Measurements from ENCODE around the gene RFT1. TPM values are rescaled to one million over a fixed set of nuclear protein-coding genes. Genes with fewer than 3 reads are reported as not detected.
A peak's percentile ranks its signal among the peaks of the same experiment; 100 is the strongest.

RFT1 gene
- total RNA-seq, 1 donor from 2014 or later = 32.4 TPM

DNA sequence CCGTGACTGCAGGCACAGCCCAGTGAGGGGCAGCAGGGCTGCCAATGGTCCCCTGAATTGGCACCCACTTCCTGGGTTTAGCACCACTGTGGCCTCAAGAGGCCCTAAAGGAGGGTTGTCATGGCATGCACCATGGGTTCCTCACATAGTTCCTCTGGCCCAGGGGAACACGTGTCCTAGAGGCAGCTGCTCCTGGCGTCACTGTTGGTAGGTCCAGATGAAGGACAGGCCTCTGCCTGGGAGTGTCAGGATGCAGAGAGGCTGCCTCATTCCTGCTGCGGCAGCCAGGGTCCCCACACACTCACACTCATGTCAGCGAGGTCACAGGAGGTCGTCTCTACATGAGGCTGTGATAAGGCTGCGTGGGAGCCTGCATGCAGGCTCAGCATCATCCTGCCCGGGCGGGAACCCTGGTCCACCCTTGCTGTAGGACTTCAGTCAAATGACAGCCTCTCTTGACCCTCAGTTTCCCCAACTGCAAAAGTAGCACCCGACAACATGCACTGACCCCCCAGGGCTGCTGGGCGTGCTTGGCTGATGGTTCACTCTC lies 58.3 kb downstream of the RFT1 start:
- H3K9me3 Mint-ChIP-seq = no peaks in the 10 kb centered on the region
- H3K36me3 Mint-ChIP-seq (ENCODE audit: low read depth) = no peaks in the 10 kb centered on the region
- peaks cover 8% of the 10 kb centered on the region for H3K4me1 Mint-ChIP-seq
- no peak for DNase-seq (ENCODE audit: low read depth, low spot score)
- H3K27ac Mint-ChIP-seq (ENCODE audit: unreplicated experiment) = no peak overlapping the region
- H3K4me3 Mint-ChIP-seq = no peak overlapping the region
- TF ChIP-seq CTCF (conservative IDR thresholded peaks at IDR 0.05) = no peak
- H3K27me3 Mint-ChIP-seq (ENCODE audit: low read depth) = peaks cover 5% of the 10 kb centered on the region

GRCh38 chr3:53069422-53070068 lies 60.7 kb downstream of the RFT1 start:
- H3K9me3 Mint-ChIP-seq = no peaks in the 10 kb centered on the region
- H3K36me3 Mint-ChIP-seq (ENCODE audit: low read depth) = no peaks in the 10 kb centered on the region
- H3K27me3 Mint-ChIP-seq (ENCODE audit: low read depth) = peaks cover 12% of the 10 kb centered on the region
- no peak overlapping the region for H3K27ac Mint-ChIP-seq (ENCODE audit: unreplicated experiment)
- H3K4me3 Mint-ChIP-seq = no peak overlapping the region
- H3K4me1 Mint-ChIP-seq = peaks cover 8% of the 10 kb centered on the region
- no peak for DNase-seq (ENCODE audit: low read depth, low spot score)
- no peak for TF ChIP-seq CTCF (conservative IDR thresholded peaks at IDR 0.05)

GRCh38 chr3:53068176-53068575 lies 62.1 kb downstream of the RFT1 start:
- DNase-seq (ENCODE audit: low read depth, low spot score) = no peak
- no peak for TF ChIP-seq CTCF (conservative IDR thresholded peaks at IDR 0.05)
- Mint-ChIP-seq H3K27me3 (ENCODE audit: low read depth) (peaks cover 19% of the 10 kb centered on the region), H3K9me3 (no peaks in the 10 kb centered on the region), H3K36me3 (ENCODE audit: low read depth) (no peaks in the 10 kb centered on the region), H3K27ac (ENCODE audit: unreplicated experiment) (peak overlapping the region; percentile 12), H3K4me1 (peaks cover 8% of the 10 kb centered on the region), H3K4me3 (no peak overlapping the region)

GRCh38 chr3:53067567-53067966 lies 62.7 kb downstream of the RFT1 start:
- TF ChIP-seq CTCF (conservative IDR thresholded peaks at IDR 0.05) = no peak
- peaks cover 23% of the 10 kb centered on the region for H3K27me3 Mint-ChIP-seq (ENCODE audit: low read depth)
- DNase-seq (ENCODE audit: low read depth, low spot score) = no peak
- peaks cover 4% of the 10 kb centered on the region for H3K4me1 Mint-ChIP-seq
- H3K9me3 Mint-ChIP-seq = no peaks in the 10 kb centered on the region
- H3K4me3 Mint-ChIP-seq = no peak overlapping the region
- peak overlapping the region; percentile 88 for H3K27ac Mint-ChIP-seq (ENCODE audit: unreplicated experiment)
- H3K36me3 Mint-ChIP-seq (ENCODE audit: low read depth) = no peaks in the 10 kb centered on the region

- no peak for TF ChIP-seq CTCF (conservative IDR thresholded peaks at IDR 0.05)
- Mint-ChIP-seq H3K4me3 (no peak overlapping the region), H3K27ac (ENCODE audit: unreplicated experiment) (no peak overlapping the region), H3K27me3 (ENCODE audit: low read depth) (peaks cover 34% of the 10 kb centered on the region), H3K36me3 (ENCODE audit: low read depth) (no peaks in the 10 kb centered on the region), H3K9me3 (no peaks in the 10 kb centered on the region), H3K4me1 (no peaks in the 10 kb centered on the region)
- DNase-seq (ENCODE audit: low read depth, low spot score) = no peak
These were observed 64.3 kb downstream of the RFT1 start for GRCh38 chr3:53065841-53066480.

Measured in neural crest cell (in vitro differentiated cells).